OCI-LY1 (cell line): ENCODE data around the gene AGRN.
"Not testable (repeated sequence)": the region's sequence is repeated elsewhere in the genome, so short reads cannot be mapped to it uniquely, and the experiment has no call there.

ENCODE experiments used
- H2AFZ ChIP-seq: fragments of 200-600 bp; sonication (generic), shearing (Covaris generic); 2 replicates; pipeline ENCODE4 v1.6.0; 2014; ENCODE audit warnings: antibody characterized with exemption, mild to moderate bottlenecking, low read length
- H3F3A ChIP-seq: fragments of 200-600 bp; sonication (generic), shearing (Covaris generic); 2 replicates; pipeline ENCODE4 v1.6.0; 2014; ENCODE audit warnings: mild to moderate bottlenecking, antibody characterized with exemption, low read length, moderate library complexity; ENCODE audit not compliant: insufficient read depth
- H3K27ac ChIP-seq: fragments of 200-600 bp; sonication (generic); 2 replicates; pipeline ENCODE4 v1.5.1; 2014; ENCODE audit warnings: low read length, mixed run types, mild to moderate bottlenecking, low read depth; ENCODE audit not compliant: poor library complexity, severe bottlenecking
- H3K27me3 ChIP-seq: fragments of 200-600 bp; sonication (generic); 2 replicates; pipeline ENCODE4 v1.6.0; 2014; ENCODE audit warnings: antibody characterized with exemption, mild to moderate bottlenecking, low read length, moderate library complexity; ENCODE audit not compliant: insufficient read depth
- H3K36me3 ChIP-seq: fragments of 200-600 bp; sonication (generic); 2 replicates; pipeline ENCODE4 v1.6.1; 2014; ENCODE audit warnings: mild to moderate bottlenecking, antibody characterized with exemption, low read length, moderate library complexity, mixed read lengths; ENCODE audit not compliant: insufficient read depth
- H3K4me1 ChIP-seq: fragments of 200-600 bp; sonication (generic); 2 replicates; pipeline ENCODE4 v1.5.1; 2014; ENCODE audit warnings: mild to moderate bottlenecking, low read length, moderate library complexity; ENCODE audit not compliant: insufficient read depth, severe bottlenecking
- H3K4me2 ChIP-seq: fragments of 200-600 bp; sonication (generic), shearing (Covaris generic); 2 replicates; pipeline ENCODE4 v1.6.1; 2014; ENCODE audit warnings: low read length
- H3K4me3 ChIP-seq: fragments of 200-600 bp; sonication (generic); 2 replicates; pipeline ENCODE4 v1.5.1; 2014; ENCODE audit warnings: low read length, low read depth, mild to moderate bottlenecking, mixed read lengths; ENCODE audit not compliant: poor library complexity, severe bottlenecking
- H3K79me2 ChIP-seq: fragments of 200-600 bp; shearing (Covaris generic); 2 replicates; pipeline ENCODE4 v1.6.1; 2016; ENCODE audit warnings: mixed run types, low read length, mixed read lengths; ENCODE audit not compliant: insufficient read depth
- H3K9ac ChIP-seq: fragments of 200-600 bp; sonication (generic), shearing (Covaris generic); 2 replicates; pipeline ENCODE4 v1.6.1; 2014; ENCODE audit warnings: mild to moderate bottlenecking, low read length, mixed read lengths
- H3K9me2 ChIP-seq: fragments of 200-600 bp; sonication (generic), shearing (Covaris generic); 2 replicates; pipeline ENCODE4 v1.6.1; 2014; ENCODE audit warnings: low read depth, mild to moderate bottlenecking, low read length, mixed read lengths
- H3K9me3 ChIP-seq: fragments of 200-600 bp; shearing (Covaris generic); 2 replicates; pipeline ENCODE4 v1.6.1; 2014; ENCODE audit warnings: low read length, mixed read lengths
- H4K20me1 ChIP-seq: fragments of 200-600 bp; sonication (generic), shearing (Covaris generic); 2 replicates; pipeline ENCODE4 v1.6.0; 2016; ENCODE audit warnings: mild to moderate bottlenecking, low read length; ENCODE audit not compliant: insufficient read depth
- EZH2 ChIP-seq: fragments of 200-600 bp; sonication (generic), shearing (Covaris generic); IDR thresholded peaks from 2 replicates; pipeline ENCODE4 v1.8.0; 2017; ENCODE audit warnings: borderline replicate concordance, mixed run types, mild to moderate bottlenecking, antibody characterized with exemption, low read length, moderate library complexity, mixed read lengths
- TF ChIP-seq, protein P1 (sequence below): fragments of 200-600 bp; sonication (generic), shearing (Covaris generic); IDR thresholded peaks from 2 replicates; pipeline ENCODE4 v1.5.1; 2017; ENCODE audit warnings: mild to moderate bottlenecking, antibody characterized with exemption, low read length, moderate library complexity, mixed read lengths

Gene AGRN

GRCh38 chr1:1026599-1027413 is 6.9 kb downstream of the AGRN start:
- Histone ChIP-seq H3K9me3 (no peaks in the 10 kb centered on the region), H4K20me1 (no peaks in the 10 kb centered on the region), H3K4me1 (no peaks in the 10 kb centered on the region), H3K79me2 (no peaks in the 10 kb centered on the region), H3K9me2 (no peaks in the 10 kb centered on the region), H3K9ac (no peak overlapping the region), H2AFZ (no peak overlapping the region), H3K27ac (no peak overlapping the region), H3K27me3 (peaks cover 21% of the 10 kb centered on the region), H3K36me3 (no peaks in the 10 kb centered on the region), H3K4me2 (no peak overlapping the region), H3F3A (no peaks in the 10 kb centered on the region), H3K4me3 (no peak overlapping the region)
- TF ChIP-seq EZH2: no peak
- TF ChIP-seq, protein P1, sequence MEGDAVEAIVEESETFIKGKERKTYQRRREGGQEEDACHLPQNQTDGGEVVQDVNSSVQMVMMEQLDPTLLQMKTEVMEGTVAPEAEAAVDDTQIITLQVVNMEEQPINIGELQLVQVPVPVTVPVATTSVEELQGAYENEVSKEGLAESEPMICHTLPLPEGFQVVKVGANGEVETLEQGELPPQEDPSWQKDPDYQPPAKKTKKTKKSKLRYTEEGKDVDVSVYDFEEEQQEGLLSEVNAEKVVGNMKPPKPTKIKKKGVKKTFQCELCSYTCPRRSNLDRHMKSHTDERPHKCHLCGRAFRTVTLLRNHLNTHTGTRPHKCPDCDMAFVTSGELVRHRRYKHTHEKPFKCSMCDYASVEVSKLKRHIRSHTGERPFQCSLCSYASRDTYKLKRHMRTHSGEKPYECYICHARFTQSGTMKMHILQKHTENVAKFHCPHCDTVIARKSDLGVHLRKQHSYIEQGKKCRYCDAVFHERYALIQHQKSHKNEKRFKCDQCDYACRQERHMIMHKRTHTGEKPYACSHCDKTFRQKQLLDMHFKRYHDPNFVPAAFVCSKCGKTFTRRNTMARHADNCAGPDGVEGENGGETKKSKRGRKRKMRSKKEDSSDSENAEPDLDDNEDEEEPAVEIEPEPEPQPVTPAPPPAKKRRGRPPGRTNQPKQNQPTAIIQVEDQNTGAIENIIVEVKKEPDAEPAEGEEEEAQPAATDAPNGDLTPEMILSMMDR: no peak

DNA sequence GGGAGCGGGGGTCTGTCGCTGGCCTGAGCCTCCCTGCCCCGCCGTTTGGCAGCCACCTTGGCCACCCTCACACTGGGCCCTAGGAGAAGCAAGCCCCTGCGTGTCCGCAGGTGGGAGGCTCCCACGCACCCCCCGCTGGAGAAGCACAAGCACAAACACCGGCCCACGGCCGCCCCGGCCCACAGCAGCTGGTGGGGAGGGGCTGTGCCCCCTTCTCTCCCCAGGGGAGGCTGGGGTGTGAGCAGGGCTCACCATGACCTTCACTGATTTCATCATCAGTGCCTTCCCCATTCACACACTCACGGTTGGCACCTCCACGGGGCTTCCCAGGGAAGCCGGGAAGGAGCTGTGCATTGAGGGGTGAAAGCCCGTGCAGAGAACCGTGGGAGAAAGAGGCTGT is 7.9 kb downstream of the AGRN start:
- no peak overlapping the region for H3K9ac ChIP-seq

GRCh38 chr1:1030867-1031658 is 11.1 kb downstream of the AGRN start:
- not testable (repeated sequence) for H3K9me2 ChIP-seq, H3K4me3 ChIP-seq, H4K20me1 ChIP-seq, H3K4me1 ChIP-seq, H3F3A ChIP-seq, H3K79me2 ChIP-seq, H3K4me2 ChIP-seq, H3K9ac ChIP-seq, H3K27ac ChIP-seq, H3K9me3 ChIP-seq, H2AFZ ChIP-seq, H3K36me3 ChIP-seq
- peaks cover 14% of the 10 kb centered on the region for H3K27me3 ChIP-seq

More for the DNA sequence above, 7.9 kb downstream of the AGRN start:
- Histone ChIP-seq H3K36me3 (no peaks in the 10 kb centered on the region), H3K4me3 (no peak overlapping the region), H3K4me1 (peaks cover 5% of the 10 kb centered on the region), H3K27me3 (peaks cover 14% of the 10 kb centered on the region), H3K4me2 (no peak overlapping the region), H3K9me2 (no peaks in the 10 kb centered on the region), H3F3A (no peaks in the 10 kb centered on the region), H4K20me1 (no peaks in the 10 kb centered on the region), H3K27ac (no peak overlapping the region), H3K9me3 (no peaks in the 10 kb centered on the region), H3K79me2 (no peaks in the 10 kb centered on the region), H2AFZ (no peak overlapping the region)
- TF ChIP-seq, protein P1: no peak
- TF ChIP-seq EZH2: no peak
